OCI-LY1 (cell line): ENCODE results near the gene DSG1.

Source experiments
- CTCF ChIP-seq: fragments of 200-600 bp; sonication (generic), shearing (Covaris generic); IDR thresholded peaks from 2 replicates; pipeline ENCODE4 v1.5.1; 2017; ENCODE audit warnings: mild to moderate bottlenecking, antibody characterized with exemption, low read length, moderate library complexity, mixed read lengths
- EZH2 ChIP-seq: fragments of 200-600 bp; sonication (generic), shearing (Covaris generic); IDR thresholded peaks from 2 replicates; pipeline ENCODE4 v1.8.0; 2017; ENCODE audit warnings: borderline replicate concordance, mixed run types, mild to moderate bottlenecking, antibody characterized with exemption, low read length, moderate library complexity, mixed read lengths

- TF ChIP-seq CTCF (no peak), EZH2 (no peak)
Measured at GRCh38 chr18:31302991-31303390, 15.0 kb upstream of the DSG1 start.
